Astrocyte (in vitro differentiated cells and primary cell): Measurements from ENCODE around the gene NUCKS1.

Experiments
- EZH2 ChIP-seq: IDR thresholded peaks from 2 replicates; pipeline ENCODE4 v1.6.1; 2012; ENCODE audit warnings: mild to moderate bottlenecking, low read length, inconsistent platforms; ENCODE audit not compliant: insufficient read depth
- TF ChIP-seq, protein P1 (sequence below): IDR thresholded peaks from 2 replicates; pipeline ENCODE4 v1.5.1; 2011; ENCODE audit warnings: low read depth, mild to moderate bottlenecking, inconsistent platforms, low read length, moderate library complexity; ENCODE audit not compliant: insufficient read depth

- TF ChIP-seq, protein P1, sequence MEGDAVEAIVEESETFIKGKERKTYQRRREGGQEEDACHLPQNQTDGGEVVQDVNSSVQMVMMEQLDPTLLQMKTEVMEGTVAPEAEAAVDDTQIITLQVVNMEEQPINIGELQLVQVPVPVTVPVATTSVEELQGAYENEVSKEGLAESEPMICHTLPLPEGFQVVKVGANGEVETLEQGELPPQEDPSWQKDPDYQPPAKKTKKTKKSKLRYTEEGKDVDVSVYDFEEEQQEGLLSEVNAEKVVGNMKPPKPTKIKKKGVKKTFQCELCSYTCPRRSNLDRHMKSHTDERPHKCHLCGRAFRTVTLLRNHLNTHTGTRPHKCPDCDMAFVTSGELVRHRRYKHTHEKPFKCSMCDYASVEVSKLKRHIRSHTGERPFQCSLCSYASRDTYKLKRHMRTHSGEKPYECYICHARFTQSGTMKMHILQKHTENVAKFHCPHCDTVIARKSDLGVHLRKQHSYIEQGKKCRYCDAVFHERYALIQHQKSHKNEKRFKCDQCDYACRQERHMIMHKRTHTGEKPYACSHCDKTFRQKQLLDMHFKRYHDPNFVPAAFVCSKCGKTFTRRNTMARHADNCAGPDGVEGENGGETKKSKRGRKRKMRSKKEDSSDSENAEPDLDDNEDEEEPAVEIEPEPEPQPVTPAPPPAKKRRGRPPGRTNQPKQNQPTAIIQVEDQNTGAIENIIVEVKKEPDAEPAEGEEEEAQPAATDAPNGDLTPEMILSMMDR = no peak
- TF ChIP-seq EZH2 = no peak
These were observed 43.1 kb downstream of the NUCKS1 start for GRCh38 chr1:205706601-205707502.
